Measurements from ENCODE around the gene MTA2.

DNA sequence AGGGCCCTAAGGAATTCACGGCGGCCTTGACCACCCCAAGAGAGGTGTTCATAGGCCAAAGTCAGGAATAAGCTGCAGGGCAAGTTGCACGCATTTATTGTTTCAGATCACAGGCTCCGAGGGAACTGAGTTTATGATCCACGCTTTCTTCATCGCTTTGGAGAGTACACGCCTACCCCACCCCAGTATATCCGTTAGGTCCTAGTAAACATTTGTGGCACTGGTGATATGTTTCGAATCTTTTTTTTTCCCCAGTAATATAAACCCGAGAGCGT lies 43.9 kb upstream of the MTA2 start:
- TF ChIP-seq, protein P1, sequence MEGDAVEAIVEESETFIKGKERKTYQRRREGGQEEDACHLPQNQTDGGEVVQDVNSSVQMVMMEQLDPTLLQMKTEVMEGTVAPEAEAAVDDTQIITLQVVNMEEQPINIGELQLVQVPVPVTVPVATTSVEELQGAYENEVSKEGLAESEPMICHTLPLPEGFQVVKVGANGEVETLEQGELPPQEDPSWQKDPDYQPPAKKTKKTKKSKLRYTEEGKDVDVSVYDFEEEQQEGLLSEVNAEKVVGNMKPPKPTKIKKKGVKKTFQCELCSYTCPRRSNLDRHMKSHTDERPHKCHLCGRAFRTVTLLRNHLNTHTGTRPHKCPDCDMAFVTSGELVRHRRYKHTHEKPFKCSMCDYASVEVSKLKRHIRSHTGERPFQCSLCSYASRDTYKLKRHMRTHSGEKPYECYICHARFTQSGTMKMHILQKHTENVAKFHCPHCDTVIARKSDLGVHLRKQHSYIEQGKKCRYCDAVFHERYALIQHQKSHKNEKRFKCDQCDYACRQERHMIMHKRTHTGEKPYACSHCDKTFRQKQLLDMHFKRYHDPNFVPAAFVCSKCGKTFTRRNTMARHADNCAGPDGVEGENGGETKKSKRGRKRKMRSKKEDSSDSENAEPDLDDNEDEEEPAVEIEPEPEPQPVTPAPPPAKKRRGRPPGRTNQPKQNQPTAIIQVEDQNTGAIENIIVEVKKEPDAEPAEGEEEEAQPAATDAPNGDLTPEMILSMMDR (conservative IDR thresholded peaks at IDR 0.05 in 1 of 2, IDR thresholded peaks at IDR 0.05 in 1 of 2; ENCODE audit: extremely low read depth in 1 of 2, insufficient read depth in 1 of 2, low read depth in 1 of 2, low read length in 2 of 2) = no peak
- TF ChIP-seq EZH2 (IDR thresholded peaks at IDR 0.05; ENCODE audit: borderline replicate concordance, low read length) = no peak

Data from mammary epithelial cell (primary cell).